CD14-positive monocyte (primary cell): ENCODE measurements around the gene WNT5A. TPM values are rescaled to one million over a fixed set of nuclear protein-coding genes. Genes with fewer than 3 reads are reported as not detected.

Experiments
- DNase-seq, 3 donors: peaks; one replicate each; pipeline ENCODE4 v3.0.0-alpha.2; 2011 to 2022
- H2AFZ ChIP-seq: 2 replicates; pipeline ENCODE4 v1.6.0; 2012; ENCODE audit warnings: mild to moderate bottlenecking, low read depth, low read length, inconsistent platforms; ENCODE audit not compliant: insufficient read depth, poor library complexity, severe bottlenecking
- H3K27ac ChIP-seq, 2 donors: 1 replicate in 1 of 2; 2 replicates in 1 of 2; pipeline ENCODE4 v1.5.1; 2012 to 2013; ENCODE audit warnings: low read length in 2 of 2, control low read depth in 1 of 2, inconsistent platforms in 1 of 2, low read depth in 1 of 2, mild to moderate bottlenecking in 1 of 2
- H3K27me3 ChIP-seq, 2 donors: one replicate each; pipeline versions ENCODE4 v1.6.0 to v1.6.1; 2011 to 2013; ENCODE audit warnings: low read length in 2 of 2; ENCODE audit not compliant: control insufficient read depth in 2 of 2, insufficient read depth in 2 of 2
- H3K36me3 ChIP-seq, 2 donors: replicated peaks in 1 of 2; 1 replicate in 1 of 2; 2 replicates in 1 of 2; pipeline versions ENCODE4 v1.5.1 to v1.6.1; 2012 to 2013; ENCODE audit warnings: low read length in 2 of 2, control low read depth in 1 of 2, inconsistent platforms in 1 of 2, mild to moderate bottlenecking in 1 of 2; ENCODE audit not compliant: insufficient read depth in 2 of 2, control insufficient read depth in 1 of 2
- H3K4me1 ChIP-seq, 2 donors: 1 replicate in 1 of 2; 2 replicates in 1 of 2; pipeline versions ENCODE4 v1.5.1 to v1.6.1; 2012 to 2013; ENCODE audit warnings: low read length in 2 of 2, control low read depth in 1 of 2, inconsistent platforms in 1 of 2, mild to moderate bottlenecking in 1 of 2, moderate library complexity in 1 of 2; ENCODE audit not compliant: insufficient read depth in 2 of 2, control insufficient read depth in 1 of 2
- H3K4me2 ChIP-seq: replicated peaks from 2 replicates; pipeline ENCODE3; 2012; ENCODE audit warnings: low read length, moderate library complexity, mild to moderate bottlenecking; ENCODE audit not compliant: poor library complexity, severe bottlenecking; ENCODE audit errors: extremely low read depth
- H3K4me3 ChIP-seq, 3 experiments: fragments of 200-600 bp in 1 of 3; sonication (generic) in 1 of 3; replicated peaks in 1 of 3; 1 replicate in 2 of 3; 2 replicates in 1 of 3; pipeline ENCODE4 v1.5.1; 2011 to 2013; ENCODE audit warnings: low read length in 3 of 3, mild to moderate bottlenecking in 3 of 3, control low read depth in 2 of 3, low read depth in 2 of 3, inconsistent platforms in 1 of 3, moderate library complexity in 1 of 3
- H3K79me2 ChIP-seq: 2 replicates; pipeline ENCODE4 v1.6.0; 2012; ENCODE audit warnings: mild to moderate bottlenecking, control low read depth, inconsistent platforms, low read length, moderate library complexity; ENCODE audit not compliant: insufficient read depth
- H3K9ac ChIP-seq: 2 replicates; pipeline ENCODE4 v1.6.0; 2017; ENCODE audit warnings: low read length, mild to moderate bottlenecking; ENCODE audit not compliant: insufficient read depth, poor library complexity, severe bottlenecking
- H3K9me3 ChIP-seq, 2 donors: replicated peaks in 1 of 2; 1 replicate in 1 of 2; 2 replicates in 1 of 2; pipeline versions ENCODE4 v1.5.1 to v1.6.1; 2012 to 2013; ENCODE audit warnings: low read length in 2 of 2, control low read depth in 1 of 2; ENCODE audit not compliant: control insufficient read depth in 1 of 2, insufficient read depth in 1 of 2
- H4K20me1 ChIP-seq: 2 replicates; pipeline ENCODE4 v1.6.0; 2012; ENCODE audit warnings: mild to moderate bottlenecking, low read length, control low read depth, moderate library complexity; ENCODE audit not compliant: insufficient read depth
- H3K27ac Mint-ChIP-seq, 7 donors: one replicate each; pipeline ENCODE4 v1.8.0; 2020; ENCODE audit warnings: mild to moderate bottlenecking in 7 of 7, mixed read lengths in 7 of 7, moderate library complexity in 6 of 7, inconsistent platforms in 2 of 7
- H3K27me3 Mint-ChIP-seq, 3 donors: one replicate each; pipeline ENCODE4 v1.8.0; 2021 to 2022; ENCODE audit warnings: low read depth in 3 of 3, mild to moderate bottlenecking in 3 of 3, mixed read lengths in 3 of 3, moderate library complexity in 3 of 3, inconsistent platforms in 1 of 3
- H3K36me3 Mint-ChIP-seq, 2 donors: one replicate each; pipeline ENCODE4 v1.8.0; 2020; ENCODE audit warnings: mixed read lengths in 2 of 2, inconsistent platforms in 1 of 2, mild to moderate bottlenecking in 1 of 2
- H3K4me1 Mint-ChIP-seq: one replicate; pipeline ENCODE4 v1.8.0; 2020; ENCODE audit warnings: mild to moderate bottlenecking, mixed read lengths
- H3K4me3 Mint-ChIP-seq, 2 donors: one replicate each; pipeline ENCODE4 v1.8.0; 2020; ENCODE audit warnings: mild to moderate bottlenecking in 2 of 2, mixed read lengths in 2 of 2, moderate library complexity in 1 of 2
- H3K9me3 Mint-ChIP-seq, 7 donors: one replicate each; pipeline ENCODE4 v1.8.0; 2020 to 2022; ENCODE audit warnings: mixed read lengths in 7 of 7, mild to moderate bottlenecking in 6 of 7, moderate library complexity in 6 of 7, inconsistent platforms in 2 of 7
- CTCF ChIP-seq: fragments of 200-600 bp; IDR thresholded peaks from one replicate; pipeline ENCODE4 v1.8.0; 2022; ENCODE audit warnings: antibody characterized with exemption, mild to moderate bottlenecking
- WGBS: methylation state at CpG from one replicate; pipeline ENCODE4 v1.1.5; 2013; ENCODE audit warnings: missing lambda C conversion rate; ENCODE audit not compliant: insufficient coverage; 5-methylcytosine and 5-hydroxymethylcytosine counted together
- intact Hi-C, 2 donors: fragments of 100-400 bp; cut with micrococcal nuclease; formaldehyde crosslinking; loops; one replicate each; pipeline versions ENCODE4 v1.15.0 to v1.15.1; 2023
- polyA plus RNA-seq, 3 donors: library from polyadenylated mRNA; depleted of rRNA in 1 of 3; unstranded in 2 of 3; stranded (reverse) in 1 of 3; fragments of 300-500 nt in 2 of 3; fragments of >200 nt in 1 of 3; fragmentation: Illumina TruSeq in 2 of 3; gene quantifications; 1 replicate in 2 of 3; 2 replicates in 1 of 3; pipeline ENCODE4 v1.2.3, GENCODE V29; 2012 to 2021

WNT5A gene
- polyA plus RNA-seq, 3 donors, result 0.01 to 0.03 TPM; not detected in 1

GRCh38 chr3:55443346-55443745, 43.8 kb downstream of the WNT5A start:
- Histone ChIP-seq H3K27me3 (no peaks in the 10 kb centered on the region), H3K9me3 (no peaks in the 10 kb centered on the region), H3K36me3 (no peaks in the 10 kb centered on the region), H3K9ac (no peak overlapping the region), H3K79me2 (no peaks in the 10 kb centered on the region), H3K4me3 (no peak overlapping the region), H3K4me1 (no peaks in the 10 kb centered on the region), H3K4me2 (no peak overlapping the region), H2AFZ (no peak overlapping the region), H3K27ac (no peak overlapping the region), H4K20me1 (no peaks in the 10 kb centered on the region)
- no peaks in the 10 kb centered on the region for H3K36me3 Mint-ChIP-seq
- no peak for TF ChIP-seq CTCF
- no peaks in the 10 kb centered on the region for H3K4me1 Mint-ChIP-seq
- DNase-seq, result no peak
- no peak overlapping the region for H3K4me3 Mint-ChIP-seq
- H3K27me3 Mint-ChIP-seq, result peaks cover 0 to 2% (median 2%) of the 10 kb centered on the region in 3 donors
- peaks cover 0 to 7% (median 2%) of the 10 kb centered on the region in 7 donors for H3K9me3 Mint-ChIP-seq
- intact Hi-C loops, result no loop called here
- 87% methylated on average over 3 of the region's 3 CpGs for WGBS
- H3K27ac Mint-ChIP-seq, result no peak overlapping the region

GRCh38 chr3:55442861-55443260, 44.2 kb downstream of the WNT5A start:
- Mint-ChIP-seq H3K4me1 (no peaks in the 10 kb centered on the region), H3K27me3 (peaks cover 0 to 2% (median 2%) of the 10 kb centered on the region in 3 donors), H3K36me3 (no peaks in the 10 kb centered on the region), H3K9me3 (peaks cover 0 to 8% (median 2%) of the 10 kb centered on the region in 7 donors), H3K27ac (no peak overlapping the region), H3K4me3 (no peak overlapping the region)
- intact Hi-C loops, result no loop called here
- no peak overlapping the region for H3K4me2 ChIP-seq
- no peaks in the 10 kb centered on the region for H3K79me2 ChIP-seq
- H3K27me3 ChIP-seq, result no peaks in the 10 kb centered on the region
- no peaks in the 10 kb centered on the region for H3K36me3 ChIP-seq
- no peaks in the 10 kb centered on the region for H3K4me1 ChIP-seq
- H3K9ac ChIP-seq, result no peak overlapping the region
- WGBS, result 49% methylated on average over 2 of the region's 3 CpGs
- no peak overlapping the region for H3K4me3 ChIP-seq
- H2AFZ ChIP-seq, result no peak overlapping the region
- no peak overlapping the region for H3K27ac ChIP-seq
- TF ChIP-seq CTCF, result no peak
- H4K20me1 ChIP-seq, result no peaks in the 10 kb centered on the region
- no peak for DNase-seq
- H3K9me3 ChIP-seq, result no peaks in the 10 kb centered on the region
